Testis (tissue), 2 donors: ENCODE results near the gene THOP1.

Experiments
- POLR2A ChIP-seq: fragments of 450-650 bp; IDR thresholded peaks from one replicate; pipeline ENCODE4 v1.6.1; 2017; ENCODE audit warnings: antibody characterized with exemption, mild to moderate bottlenecking, moderate library complexity
- TF ChIP-seq, protein P1 (sequence below), 3 experiments: fragments of 450-650 bp in 2 of 3; fragments of 200-600 bp in 1 of 3; sonication (generic) in 1 of 3; IDR thresholded peaks; one replicate each; pipeline ENCODE4 v1.5.1; 2016 to 2019; ENCODE audit warnings: antibody characterized with exemption in 3 of 3, mild to moderate bottlenecking in 2 of 3, moderate library complexity in 1 of 3

GRCh38 chr19:2852598-2852997, 67.3 kb downstream of the THOP1 start:
- TF ChIP-seq POLR2A, result no peak
- TF ChIP-seq, protein P1, sequence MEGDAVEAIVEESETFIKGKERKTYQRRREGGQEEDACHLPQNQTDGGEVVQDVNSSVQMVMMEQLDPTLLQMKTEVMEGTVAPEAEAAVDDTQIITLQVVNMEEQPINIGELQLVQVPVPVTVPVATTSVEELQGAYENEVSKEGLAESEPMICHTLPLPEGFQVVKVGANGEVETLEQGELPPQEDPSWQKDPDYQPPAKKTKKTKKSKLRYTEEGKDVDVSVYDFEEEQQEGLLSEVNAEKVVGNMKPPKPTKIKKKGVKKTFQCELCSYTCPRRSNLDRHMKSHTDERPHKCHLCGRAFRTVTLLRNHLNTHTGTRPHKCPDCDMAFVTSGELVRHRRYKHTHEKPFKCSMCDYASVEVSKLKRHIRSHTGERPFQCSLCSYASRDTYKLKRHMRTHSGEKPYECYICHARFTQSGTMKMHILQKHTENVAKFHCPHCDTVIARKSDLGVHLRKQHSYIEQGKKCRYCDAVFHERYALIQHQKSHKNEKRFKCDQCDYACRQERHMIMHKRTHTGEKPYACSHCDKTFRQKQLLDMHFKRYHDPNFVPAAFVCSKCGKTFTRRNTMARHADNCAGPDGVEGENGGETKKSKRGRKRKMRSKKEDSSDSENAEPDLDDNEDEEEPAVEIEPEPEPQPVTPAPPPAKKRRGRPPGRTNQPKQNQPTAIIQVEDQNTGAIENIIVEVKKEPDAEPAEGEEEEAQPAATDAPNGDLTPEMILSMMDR (IDR thresholded peaks at IDR 0.05), result no peak
